Peyer's patch (tissue), 4 donors: Measurements from ENCODE around the gene ZNF844. TPM values are rescaled to one million over a fixed set of nuclear protein-coding genes. Genes with fewer than 3 reads are reported as not detected.

Experiments used
- DNase-seq, 3 donors: peaks; one replicate each; pipeline ENCODE4 v3.0.0-alpha.2; 2017 to 2019
- H3K27ac ChIP-seq, 4 donors: fragments of 200-600 bp; sonication (generic); one replicate each; pipeline ENCODE4 v1.5.1; 2016 to 2019
- H3K27me3 ChIP-seq, 2 donors: fragments of 200-600 bp; sonication (generic); one replicate each; pipeline ENCODE4 v1.5.1; 2019
- H3K36me3 ChIP-seq, 3 donors: fragments of 200-600 bp; sonication (generic); one replicate each; pipeline ENCODE4 v1.5.1; 2016 to 2019
- H3K4me1 ChIP-seq, 4 donors: fragments of 200-600 bp; sonication (generic); one replicate each; pipeline ENCODE4 v1.5.1; 2016 to 2019
- H3K4me3 ChIP-seq, 4 donors: fragments of 200-600 bp; sonication (generic); 1 replicate in 3 of 4; 2 replicates in 1 of 4; pipeline ENCODE4 v1.5.1; 2016 to 2019; ENCODE audit warnings: mild to moderate bottlenecking in 1 of 4
- H3K9me3 ChIP-seq, 4 donors: fragments of 200-600 bp; sonication (generic); one replicate each; pipeline ENCODE4 v1.5.1; 2016 to 2019; ENCODE audit warnings: mild to moderate bottlenecking in 1 of 4
- CTCF ChIP-seq, 6 experiments: fragments of 450-650 bp in 4 of 6; fragments of 200-600 bp in 2 of 6; sonication (generic) in 1 of 6; IDR thresholded peaks; one replicate each; pipeline ENCODE4 v1.5.1; 2017 to 2019; ENCODE audit warnings: antibody characterized with exemption in 6 of 6, mild to moderate bottlenecking in 3 of 6, moderate library complexity in 1 of 6
- POLR2A ChIP-seq, 2 donors: fragments of 450-650 bp; IDR thresholded peaks; one replicate each; pipeline ENCODE4 v1.5.1; 2017; ENCODE audit warnings: antibody characterized with exemption in 2 of 2, mild to moderate bottlenecking in 2 of 2, moderate library complexity in 2 of 2
- total RNA-seq, 4 donors: library from RNA; depleted of rRNA; stranded (reverse); fragments of >200 nt; gene quantifications; one replicate each; pipeline ENCODE4 v1.1.0, GENCODE V29; 2016

ZNF844 gene
- total RNA-seq, 4 donors from 2014 or later, result 7.0 to 16.5 (median 9.6) TPM

- peak; percentile 92 to 96 (median 95) for DNase-seq
- Histone ChIP-seq H3K4me1 (no peaks in the 10 kb centered on the region), H3K36me3 (no peaks in the 10 kb centered on the region), H3K27me3 (no peaks in the 10 kb centered on the region), H3K4me3 (peak within 1 kb of the TSS; percentile 56 to 70 (median 60)), H3K9me3 (no peaks in the 10 kb centered on the region), H3K27ac (peak within 1 kb of the TSS; percentile 55 to 80 (median 70))
- TF ChIP-seq POLR2A (IDR thresholded peaks at IDR 0.05) (no peak), CTCF (IDR thresholded peaks at IDR 0.05) (no peak)
These were observed 29.0 kb upstream of the ZNF844 start, which contains the start of gene ZNF433 for GRCh38 chr19:12035220-12036172. TSS of gene ZNF433 (minus strand) at chr19:12035679. CDS start at chr19:12035539, 140 bp downstream.

GRCh38 chr19:12042893-12043292 is 21.6 kb upstream of the ZNF844 start:
- H3K27me3 ChIP-seq, result no peaks in the 10 kb centered on the region
- H3K4me3 ChIP-seq, result no peak overlapping the region
- peaks cover 0 to 26% (median 6%) of the 10 kb centered on the region in 4 donors for H3K9me3 ChIP-seq
- no peak overlapping the region for H3K27ac ChIP-seq
- no peaks in the 10 kb centered on the region for H3K4me1 ChIP-seq
- DNase-seq, result no peak
- TF ChIP-seq CTCF (IDR thresholded peaks at IDR 0.05), result no peak
- TF ChIP-seq POLR2A (IDR thresholded peaks at IDR 0.05), result no peak
- no peaks in the 10 kb centered on the region for H3K36me3 ChIP-seq

- Histone ChIP-seq H3K4me3 (no peak overlapping the region), H3K4me1 (no peaks in the 10 kb centered on the region), H3K36me3 (no peaks in the 10 kb centered on the region), H3K9me3 (peaks cover 0 to 26% (median 6%) of the 10 kb centered on the region in 4 donors), H3K27ac (no peak overlapping the region), H3K27me3 (no peaks in the 10 kb centered on the region)
- TF ChIP-seq CTCF (IDR thresholded peaks at IDR 0.05), result no peak
- TF ChIP-seq POLR2A (IDR thresholded peaks at IDR 0.05), result no peak
- DNase-seq, result no peak
These were observed 20.6 kb upstream of the ZNF844 start for GRCh38 chr19:12043752-12044422.

- Histone ChIP-seq H3K4me1 (peaks cover 0 to 11% (median 0%) of the 10 kb centered on the region in 4 donors), H3K9me3 (peaks cover 0 to 26% (median 6%) of the 10 kb centered on the region in 4 donors), H3K36me3 (no peaks in the 10 kb centered on the region), H3K4me3 (no peak overlapping the region), H3K27ac (no peak overlapping the region), H3K27me3 (no peaks in the 10 kb centered on the region)
- DNase-seq, result no peak
- TF ChIP-seq POLR2A (IDR thresholded peaks at IDR 0.05) (no peak), CTCF (IDR thresholded peaks at IDR 0.05) (no peak)
These were observed 16.7 kb upstream of the ZNF844 start for GRCh38 chr19:12047868-12048267.

- H3K27ac ChIP-seq, result peak overlapping the region in 3 of 4 donors; percentile 27 to 70 (median 64)
- no peaks in the 10 kb centered on the region for H3K27me3 ChIP-seq
- H3K4me1 ChIP-seq, result peaks cover 0 to 11% (median 2%) of the 10 kb centered on the region in 4 donors
- H3K4me3 ChIP-seq, result peak overlapping the region; percentile 55 to 73 (median 61)
- H3K36me3 ChIP-seq, result no peaks in the 10 kb centered on the region
- TF ChIP-seq POLR2A (IDR thresholded peaks at IDR 0.05) (no peak), CTCF (IDR thresholded peaks at IDR 0.05) (no peak)
- no peaks in the 10 kb centered on the region for H3K9me3 ChIP-seq
- DNase-seq, result no peak
These were observed 12.4 kb upstream of the ZNF844 start for GRCh38 chr19:12052091-12052496.
